ENCODE measurements around the gene PRUNE2. TPM values are rescaled to one million over a fixed set of nuclear protein-coding genes. Genes with fewer than 3 reads are reported as not detected.

PRUNE2 gene
- total and polyA plus RNA-seq, 2 of the 8 experiments (the other 6 are each of a cell fraction or from before 2014, with no cell fraction given): 5.5 to 13.3 TPM

GRCh38 chr9:76681556-76681955 is 224.4 kb downstream of the PRUNE2 start (continued):
- TF ChIP-seq CHD7 (IDR thresholded peaks at IDR 0.05; ENCODE audit: insufficient replicate concordance, low read length) (no peak), CBX5 (IDR thresholded peaks at IDR 0.05; ENCODE audit: low read depth, low read length) (no peak), RXRA (IDR thresholded peaks at IDR 0.05; ENCODE audit: insufficient read depth, low read depth, low read length) (no peak), EP300 (IDR thresholded peaks at IDR 0.05; ENCODE audit: borderline replicate concordance in 1 of 2, low read depth in 2 of 2, low read length in 2 of 2) (no peak)

Data from H1 (cell line).